ENCODE data around the gene FAM228B.
"Not testable (repeated sequence)": the region's sequence is repeated elsewhere in the genome, so short reads cannot be mapped to it uniquely, and the experiment has no call there.

FAM228B gene

GRCh38 chr2:24104110-24104650 lies 19.1 kb upstream of the FAM228B start:
- TF ChIP-seq, protein P1, sequence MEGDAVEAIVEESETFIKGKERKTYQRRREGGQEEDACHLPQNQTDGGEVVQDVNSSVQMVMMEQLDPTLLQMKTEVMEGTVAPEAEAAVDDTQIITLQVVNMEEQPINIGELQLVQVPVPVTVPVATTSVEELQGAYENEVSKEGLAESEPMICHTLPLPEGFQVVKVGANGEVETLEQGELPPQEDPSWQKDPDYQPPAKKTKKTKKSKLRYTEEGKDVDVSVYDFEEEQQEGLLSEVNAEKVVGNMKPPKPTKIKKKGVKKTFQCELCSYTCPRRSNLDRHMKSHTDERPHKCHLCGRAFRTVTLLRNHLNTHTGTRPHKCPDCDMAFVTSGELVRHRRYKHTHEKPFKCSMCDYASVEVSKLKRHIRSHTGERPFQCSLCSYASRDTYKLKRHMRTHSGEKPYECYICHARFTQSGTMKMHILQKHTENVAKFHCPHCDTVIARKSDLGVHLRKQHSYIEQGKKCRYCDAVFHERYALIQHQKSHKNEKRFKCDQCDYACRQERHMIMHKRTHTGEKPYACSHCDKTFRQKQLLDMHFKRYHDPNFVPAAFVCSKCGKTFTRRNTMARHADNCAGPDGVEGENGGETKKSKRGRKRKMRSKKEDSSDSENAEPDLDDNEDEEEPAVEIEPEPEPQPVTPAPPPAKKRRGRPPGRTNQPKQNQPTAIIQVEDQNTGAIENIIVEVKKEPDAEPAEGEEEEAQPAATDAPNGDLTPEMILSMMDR (IDR thresholded peaks at IDR 0.05; ENCODE audit: low read length, missing control alignments): no peak
- DNase-seq (ENCODE audit: low read depth): no peak
- H3K4me3 ChIP-seq (replicated peaks; ENCODE audit: low read depth, low read length): no peak overlapping the region

GRCh38 chr2:24104906-24105305 lies 18.4 kb upstream of the FAM228B start:
- TF ChIP-seq, protein P1 (IDR thresholded peaks at IDR 0.05; ENCODE audit: low read length, missing control alignments): no peak
- H3K4me3 ChIP-seq (replicated peaks; ENCODE audit: low read depth, low read length): no peak overlapping the region
- no peak for DNase-seq (ENCODE audit: low read depth)

GRCh38 chr2:24105816-24106215 lies 17.5 kb upstream of the FAM228B start:
- no peak overlapping the region for H3K4me3 ChIP-seq (replicated peaks; ENCODE audit: low read depth, low read length)
- DNase-seq (ENCODE audit: low read depth): peak; percentile 54
- TF ChIP-seq, protein P1 (IDR thresholded peaks at IDR 0.05; ENCODE audit: low read length, missing control alignments): no peak

DNA sequence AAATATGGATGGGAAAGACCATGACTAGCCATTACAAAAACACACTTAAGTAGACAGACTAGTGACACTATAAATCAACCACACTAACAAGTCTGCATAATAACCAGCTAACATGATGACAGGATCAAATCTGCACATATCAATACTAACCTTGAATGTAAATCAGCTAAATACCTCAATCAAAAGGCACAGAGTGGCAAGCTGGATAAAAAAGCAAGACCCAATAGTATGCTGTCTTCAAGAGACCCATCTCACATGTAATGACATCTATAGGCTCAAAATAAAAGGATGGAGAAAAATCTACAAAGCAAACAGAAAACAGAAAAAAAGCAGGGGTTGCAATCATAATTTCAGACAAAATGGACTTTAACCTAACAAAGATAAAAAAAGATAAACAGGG lies 16.5 kb upstream of the FAM228B start:
- H3K4me3 ChIP-seq (replicated peaks; ENCODE audit: low read depth, low read length): no peak overlapping the region
- TF ChIP-seq, protein P1 (IDR thresholded peaks at IDR 0.05; ENCODE audit: low read length, missing control alignments): no peak
- DNase-seq (ENCODE audit: low read depth): no peak

- TF ChIP-seq, protein P1 (IDR thresholded peaks at IDR 0.05; ENCODE audit: low read length, missing control alignments): no peak
- no peak overlapping the region for H3K4me3 ChIP-seq (replicated peaks; ENCODE audit: low read depth, low read length)
- no peak for DNase-seq (ENCODE audit: low read depth)
Measured at GRCh38 chr2:24107336-24107735, 15.9 kb upstream of the FAM228B start.

- H3K4me3 ChIP-seq (replicated peaks; ENCODE audit: low read depth, low read length); DNase-seq (ENCODE audit: low read depth): not testable (repeated sequence)
Measured at GRCh38 chr2:24109431-24109830, 13.8 kb upstream of the FAM228B start.

DNA sequence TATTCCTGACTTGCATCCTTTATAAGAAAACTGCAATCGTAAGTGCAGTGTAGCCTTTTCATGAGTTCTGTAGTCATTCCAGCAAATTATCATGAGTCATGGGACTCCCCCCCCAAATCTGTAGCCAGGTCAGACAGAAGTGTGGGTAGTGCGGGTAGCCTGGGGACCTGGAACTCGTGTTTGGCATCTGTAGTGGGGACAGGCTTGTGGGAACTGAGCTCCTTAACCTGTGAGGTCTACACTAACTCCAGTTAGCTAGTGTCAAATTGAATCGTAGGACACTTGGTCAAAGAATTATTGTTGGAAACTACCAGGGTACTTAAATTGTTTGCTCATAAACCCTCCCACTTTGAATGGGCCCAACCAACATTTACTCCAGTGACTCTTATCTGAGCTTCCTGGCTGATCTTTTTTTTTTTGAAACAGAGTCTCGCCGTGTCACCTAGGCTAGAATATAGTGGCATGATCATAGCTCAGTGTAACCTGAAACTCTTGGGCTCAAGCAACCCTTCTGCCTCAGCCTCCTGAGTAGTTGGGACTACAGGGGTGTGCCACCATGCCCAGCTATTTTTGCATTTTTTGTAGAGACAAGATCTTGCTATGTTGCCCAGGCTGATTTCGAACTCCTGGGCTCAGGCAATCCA lies 12.5 kb upstream of the FAM228B start:
- H3K4me3 ChIP-seq (replicated peaks; ENCODE audit: low read depth, low read length): no peak overlapping the region
- TF ChIP-seq, protein P1 (IDR thresholded peaks at IDR 0.05; ENCODE audit: low read length, missing control alignments): no peak
- no peak for DNase-seq (ENCODE audit: low read depth)
